ENCODE results near the gene CEP85. TPM values are rescaled to one million over a fixed set of nuclear protein-coding genes. Genes with fewer than 3 reads are reported as not detected.

CEP85 gene
- total RNA-seq, 1 donor from 2014 or later: 10.5 TPM

DNA sequence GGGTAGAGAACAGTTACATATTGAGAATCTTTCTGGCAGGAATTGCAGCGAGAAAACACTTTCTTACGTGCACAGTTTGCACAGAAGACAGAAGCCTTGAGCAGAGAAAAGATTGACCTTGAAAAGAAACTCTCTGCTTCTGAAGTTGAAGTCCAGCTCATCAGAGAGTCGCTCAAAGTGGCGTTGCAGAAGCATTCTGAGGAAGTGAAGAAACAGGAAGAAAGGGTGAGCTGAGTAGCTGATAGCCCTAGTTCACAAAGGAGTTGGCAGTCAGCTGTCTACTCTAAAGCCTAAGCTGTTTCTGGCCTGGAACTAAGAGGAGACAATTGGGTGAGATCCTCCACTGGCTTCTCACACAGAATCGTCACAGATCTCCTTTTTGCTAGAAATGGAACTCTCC lies 25.6 kb downstream of the CEP85 start:
- Histone ChIP-seq H3K9ac (ENCODE audit: low read length) (no peak overlapping the region), H3K27ac (ENCODE audit: low read depth, low read length) (no peak overlapping the region), H4K20me1 (ENCODE audit: insufficient read depth, low read length) (no peaks in the 10 kb centered on the region), H3K4me1 (ENCODE audit: insufficient read depth, low read length) (no peaks in the 10 kb centered on the region), H3K4me3 (ENCODE audit: insufficient read depth, low read depth, low read length) (no peak overlapping the region), H3K9me3 (ENCODE audit: insufficient read depth, low read depth, low read length) (no peaks in the 10 kb centered on the region), H3K4me2 (ENCODE audit: low read length) (no peak overlapping the region), H3K27me3 (ENCODE audit: insufficient read depth, low read length) (no peaks in the 10 kb centered on the region), H3K36me3 (ENCODE audit: insufficient read depth, low read length) (peaks cover 29% of the 10 kb centered on the region), H2AFZ (ENCODE audit: low read depth, low read length) (no peak overlapping the region), H3K79me2 (ENCODE audit: insufficient read depth, low read length) (no peaks in the 10 kb centered on the region)
- Mint-ChIP-seq H3K36me3 (ENCODE audit: low read depth, unreplicated experiment) (peaks cover 30% of the 10 kb centered on the region), H3K9me3 (ENCODE audit: unreplicated experiment) (no peaks in the 10 kb centered on the region), H3K4me1 (ENCODE audit: low read depth, unreplicated experiment) (peaks cover 7% of the 10 kb centered on the region), H3K27me3 (ENCODE audit: low read depth, unreplicated experiment) (no peaks in the 10 kb centered on the region), H3K27ac (ENCODE audit: unreplicated experiment) (no peak overlapping the region), H3K4me3 (ENCODE audit: unreplicated experiment) (no peak overlapping the region)
- TF ChIP-seq, protein P1, sequence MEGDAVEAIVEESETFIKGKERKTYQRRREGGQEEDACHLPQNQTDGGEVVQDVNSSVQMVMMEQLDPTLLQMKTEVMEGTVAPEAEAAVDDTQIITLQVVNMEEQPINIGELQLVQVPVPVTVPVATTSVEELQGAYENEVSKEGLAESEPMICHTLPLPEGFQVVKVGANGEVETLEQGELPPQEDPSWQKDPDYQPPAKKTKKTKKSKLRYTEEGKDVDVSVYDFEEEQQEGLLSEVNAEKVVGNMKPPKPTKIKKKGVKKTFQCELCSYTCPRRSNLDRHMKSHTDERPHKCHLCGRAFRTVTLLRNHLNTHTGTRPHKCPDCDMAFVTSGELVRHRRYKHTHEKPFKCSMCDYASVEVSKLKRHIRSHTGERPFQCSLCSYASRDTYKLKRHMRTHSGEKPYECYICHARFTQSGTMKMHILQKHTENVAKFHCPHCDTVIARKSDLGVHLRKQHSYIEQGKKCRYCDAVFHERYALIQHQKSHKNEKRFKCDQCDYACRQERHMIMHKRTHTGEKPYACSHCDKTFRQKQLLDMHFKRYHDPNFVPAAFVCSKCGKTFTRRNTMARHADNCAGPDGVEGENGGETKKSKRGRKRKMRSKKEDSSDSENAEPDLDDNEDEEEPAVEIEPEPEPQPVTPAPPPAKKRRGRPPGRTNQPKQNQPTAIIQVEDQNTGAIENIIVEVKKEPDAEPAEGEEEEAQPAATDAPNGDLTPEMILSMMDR (IDR thresholded peaks at IDR 0.05; ENCODE audit: insufficient read depth, low read depth, low read length): no peak
- no peak for TF ChIP-seq EZH2 (IDR thresholded peaks at IDR 0.05; ENCODE audit: insufficient read depth, low read length)
- FAIRE-seq (no peak), DNase-seq (ENCODE audit: low read depth) (no peak)

DNA sequence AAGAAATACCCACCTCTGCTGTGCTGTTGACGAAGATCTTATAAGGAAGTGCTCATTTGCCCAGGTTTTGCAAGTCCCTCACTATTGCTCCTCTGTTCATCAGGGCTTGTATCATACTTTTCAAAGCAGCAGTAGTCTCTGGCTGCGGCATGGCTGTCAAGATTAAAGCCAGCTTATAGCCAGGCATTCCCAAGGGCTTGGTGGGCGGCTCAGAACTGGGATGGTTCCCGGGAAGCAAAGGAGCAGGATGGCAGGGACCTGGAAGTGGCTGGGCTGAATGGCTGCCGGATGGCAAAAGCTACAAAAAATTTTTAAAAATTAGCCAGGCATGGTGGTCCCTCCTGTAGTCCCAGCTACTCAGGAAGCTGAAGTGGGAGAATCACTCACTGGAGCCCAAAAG lies 29.2 kb downstream of the CEP85 start:
- H3K36me3 Mint-ChIP-seq (ENCODE audit: low read depth, unreplicated experiment): peaks cover 23% of the 10 kb centered on the region
- Histone ChIP-seq H3K27me3 (ENCODE audit: insufficient read depth, low read length) (no peaks in the 10 kb centered on the region), H3K4me2 (ENCODE audit: low read length) (no peak overlapping the region), H3K4me3 (ENCODE audit: insufficient read depth, low read depth, low read length) (no peak overlapping the region), H3K36me3 (ENCODE audit: insufficient read depth, low read length) (peaks cover 20% of the 10 kb centered on the region), H3K9ac (ENCODE audit: low read length) (no peak overlapping the region), H3K27ac (ENCODE audit: low read depth, low read length) (no peak overlapping the region), H3K9me3 (ENCODE audit: insufficient read depth, low read depth, low read length) (peaks cover 2% of the 10 kb centered on the region), H4K20me1 (ENCODE audit: insufficient read depth, low read length) (no peaks in the 10 kb centered on the region), H3K4me1 (ENCODE audit: insufficient read depth, low read length) (peaks cover 3% of the 10 kb centered on the region), H2AFZ (ENCODE audit: low read depth, low read length) (no peak overlapping the region), H3K79me2 (ENCODE audit: insufficient read depth, low read length) (no peaks in the 10 kb centered on the region)
- FAIRE-seq (no peak), DNase-seq (ENCODE audit: low read depth) (no peak)
- H3K4me3 Mint-ChIP-seq (ENCODE audit: unreplicated experiment): no peak overlapping the region
- no peaks in the 10 kb centered on the region for H3K27me3 Mint-ChIP-seq (ENCODE audit: low read depth, unreplicated experiment)
- H3K4me1 Mint-ChIP-seq (ENCODE audit: low read depth, unreplicated experiment): peaks cover 4% of the 10 kb centered on the region
- peaks cover under 1% of the 10 kb centered on the region for H3K9me3 Mint-ChIP-seq (ENCODE audit: unreplicated experiment)
- no peak for TF ChIP-seq EZH2 (IDR thresholded peaks at IDR 0.05; ENCODE audit: insufficient read depth, low read length)
- TF ChIP-seq, protein P1 (IDR thresholded peaks at IDR 0.05; ENCODE audit: insufficient read depth, low read depth, low read length): no peak
- H3K27ac Mint-ChIP-seq (ENCODE audit: unreplicated experiment): no peak overlapping the region

DNA sequence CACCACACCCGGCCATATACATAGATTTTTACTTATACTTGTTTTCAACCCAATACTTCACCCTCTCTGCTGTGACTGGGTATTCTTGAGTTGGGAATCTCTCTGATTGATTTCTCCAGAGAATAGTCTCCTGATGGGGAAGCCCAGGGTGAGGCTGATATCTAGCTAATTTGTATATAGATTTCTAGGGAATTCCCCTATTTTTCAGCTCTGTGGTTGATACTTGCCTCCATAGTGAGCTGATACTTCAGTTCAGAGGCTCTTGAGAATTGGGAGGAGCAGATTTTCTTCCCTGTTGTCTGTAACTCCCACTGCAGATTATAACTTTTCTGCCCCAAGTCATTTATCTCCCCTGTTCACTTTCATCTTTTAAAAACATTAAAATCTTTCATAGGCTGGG lies 31.4 kb downstream of the CEP85 start:
- H3K79me2 ChIP-seq (ENCODE audit: insufficient read depth, low read length): no peaks in the 10 kb centered on the region
- FAIRE-seq (no peak), DNase-seq (ENCODE audit: low read depth) (no peak)
- no peak overlapping the region for H3K27ac ChIP-seq (ENCODE audit: low read depth, low read length)
- Mint-ChIP-seq H3K4me1 (ENCODE audit: low read depth, unreplicated experiment) (no peaks in the 10 kb centered on the region), H3K4me3 (ENCODE audit: unreplicated experiment) (no peak overlapping the region), H3K27me3 (ENCODE audit: low read depth, unreplicated experiment) (no peaks in the 10 kb centered on the region), H3K9me3 (ENCODE audit: unreplicated experiment) (peaks cover 17% of the 10 kb centered on the region), H3K36me3 (ENCODE audit: low read depth, unreplicated experiment) (peaks cover 36% of the 10 kb centered on the region), H3K27ac (ENCODE audit: unreplicated experiment) (no peak overlapping the region)
- peaks cover 3% of the 10 kb centered on the region for H3K4me1 ChIP-seq (ENCODE audit: insufficient read depth, low read length)
- no peak overlapping the region for H2AFZ ChIP-seq (ENCODE audit: low read depth, low read length)
- no peak overlapping the region for H3K9ac ChIP-seq (ENCODE audit: low read length)
- H3K27me3 ChIP-seq (ENCODE audit: insufficient read depth, low read length): no peaks in the 10 kb centered on the region
- H3K4me3 ChIP-seq (ENCODE audit: insufficient read depth, low read depth, low read length): no peak overlapping the region
- H4K20me1 ChIP-seq (ENCODE audit: insufficient read depth, low read length): no peaks in the 10 kb centered on the region
- no peak overlapping the region for H3K4me2 ChIP-seq (ENCODE audit: low read length)
- peaks cover 20% of the 10 kb centered on the region for H3K36me3 ChIP-seq (ENCODE audit: insufficient read depth, low read length)
- TF ChIP-seq EZH2 (IDR thresholded peaks at IDR 0.05; ENCODE audit: insufficient read depth, low read length): no peak
- TF ChIP-seq, protein P1 (IDR thresholded peaks at IDR 0.05; ENCODE audit: insufficient read depth, low read depth, low read length): no peak
- peaks cover 15% of the 10 kb centered on the region for H3K9me3 ChIP-seq (ENCODE audit: insufficient read depth, low read depth, low read length)
